ENCODE results near the gene ARHGAP26. TPM values are rescaled to one million over a fixed set of nuclear protein-coding genes. Genes with fewer than 3 reads are reported as not detected.
"Not testable (repeated sequence)": the region's sequence is repeated elsewhere in the genome, so short reads cannot be mapped to it uniquely, and the experiment has no call there.

ARHGAP26 gene
- total and polyA plus RNA-seq, 9 donors, result 1.9 to 47.1 (median 12.0) TPM

DNA sequence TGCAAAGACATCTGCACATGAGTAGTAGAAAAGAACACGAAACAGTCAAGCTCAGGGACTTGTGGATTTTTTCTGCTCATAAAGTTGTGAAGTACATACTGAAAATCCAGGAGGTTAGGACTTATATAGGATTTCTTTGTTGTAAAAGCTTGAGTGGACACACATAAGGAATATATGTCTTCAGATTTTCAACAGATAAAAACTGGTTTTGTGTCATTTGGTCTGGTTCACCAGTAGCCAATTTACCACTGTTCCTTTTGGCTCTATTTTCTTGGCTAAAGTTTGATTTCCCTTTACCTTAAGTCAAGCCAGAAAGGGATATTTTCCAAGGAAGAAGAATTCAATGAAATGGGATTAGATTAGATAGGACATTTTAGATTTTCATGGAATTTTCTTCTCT is 429.0 kb downstream of the ARHGAP26 start:
- DNase-seq, result no peak

GRCh38 chr5:143199843-143200242 is 429.7 kb downstream of the ARHGAP26 start:
- Histone ChIP-seq H3K27me3 (no peaks in the 10 kb centered on the region), H3K4me3 (no peak overlapping the region), H3K4me1 (ENCODE audit: insufficient read depth) (no peaks in the 10 kb centered on the region), H3K36me3 (no peaks in the 10 kb centered on the region), H3K27ac (no peak overlapping the region), H3K9me3 (no peaks in the 10 kb centered on the region)
- WGBS, 3 donors, result 76 to 80% (median 77%) methylated on average over 2 of the region's 2 CpGs
- TF ChIP-seq, protein P1, sequence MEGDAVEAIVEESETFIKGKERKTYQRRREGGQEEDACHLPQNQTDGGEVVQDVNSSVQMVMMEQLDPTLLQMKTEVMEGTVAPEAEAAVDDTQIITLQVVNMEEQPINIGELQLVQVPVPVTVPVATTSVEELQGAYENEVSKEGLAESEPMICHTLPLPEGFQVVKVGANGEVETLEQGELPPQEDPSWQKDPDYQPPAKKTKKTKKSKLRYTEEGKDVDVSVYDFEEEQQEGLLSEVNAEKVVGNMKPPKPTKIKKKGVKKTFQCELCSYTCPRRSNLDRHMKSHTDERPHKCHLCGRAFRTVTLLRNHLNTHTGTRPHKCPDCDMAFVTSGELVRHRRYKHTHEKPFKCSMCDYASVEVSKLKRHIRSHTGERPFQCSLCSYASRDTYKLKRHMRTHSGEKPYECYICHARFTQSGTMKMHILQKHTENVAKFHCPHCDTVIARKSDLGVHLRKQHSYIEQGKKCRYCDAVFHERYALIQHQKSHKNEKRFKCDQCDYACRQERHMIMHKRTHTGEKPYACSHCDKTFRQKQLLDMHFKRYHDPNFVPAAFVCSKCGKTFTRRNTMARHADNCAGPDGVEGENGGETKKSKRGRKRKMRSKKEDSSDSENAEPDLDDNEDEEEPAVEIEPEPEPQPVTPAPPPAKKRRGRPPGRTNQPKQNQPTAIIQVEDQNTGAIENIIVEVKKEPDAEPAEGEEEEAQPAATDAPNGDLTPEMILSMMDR (IDR thresholded peaks at IDR 0.05), result no peak
- TF ChIP-seq POLR2A (IDR thresholded peaks at IDR 0.05) (no peak), EP300 (IDR thresholded peaks at IDR 0.05) (no peak)
- DNase-seq, result no peak
- intact Hi-C loops (cut with DNase I), result no loop called here

More for the DNA sequence above, 429.0 kb downstream of the ARHGAP26 start:
- TF ChIP-seq POLR2A (IDR thresholded peaks at IDR 0.05), result no peak
- no peaks in the 10 kb centered on the region for H3K27me3 ChIP-seq
- no peaks in the 10 kb centered on the region for H3K4me1 ChIP-seq (ENCODE audit: insufficient read depth)
- no peak overlapping the region for H3K27ac ChIP-seq
- no peaks in the 10 kb centered on the region for H3K36me3 ChIP-seq
- no peak overlapping the region for H3K4me3 ChIP-seq
- H3K9me3 ChIP-seq, result no peaks in the 10 kb centered on the region
- intact Hi-C loops (cut with DNase I), result no loop called here
- WGBS, 3 donors, result 93 to 96% (median 96%) methylated on average over 1 of the region's 1 CpG

GRCh38 chr5:143200781-143201398 is 430.7 kb downstream of the ARHGAP26 start:
- 27 to 65% (median 52%) methylated on average over 1 of the region's 1 CpG for WGBS, 3 donors
- no peaks in the 10 kb centered on the region for H3K36me3 ChIP-seq
- H3K9me3 ChIP-seq, result no peaks in the 10 kb centered on the region
- H3K27ac ChIP-seq, result no peak overlapping the region
- no peak for DNase-seq
- intact Hi-C loops (cut with DNase I), result no loop called here
- H3K4me1 ChIP-seq (ENCODE audit: insufficient read depth), result no peaks in the 10 kb centered on the region
- no peaks in the 10 kb centered on the region for H3K27me3 ChIP-seq
- H3K4me3 ChIP-seq, result no peak overlapping the region
- TF ChIP-seq POLR2A (IDR thresholded peaks at IDR 0.05) (no peak), EP300 (IDR thresholded peaks at IDR 0.05) (no peak)
- TF ChIP-seq, protein P1 (IDR thresholded peaks at IDR 0.05), result no peak

- H3K27me3 ChIP-seq, result no peaks in the 10 kb centered on the region
- H3K36me3 ChIP-seq, result no peaks in the 10 kb centered on the region
- no peak for DNase-seq
- H3K9me3 ChIP-seq, result no peaks in the 10 kb centered on the region
- TF ChIP-seq EP300 (IDR thresholded peaks at IDR 0.05), result no peak
- TF ChIP-seq, protein P1 (IDR thresholded peaks at IDR 0.05), result no peak
- TF ChIP-seq POLR2A (IDR thresholded peaks at IDR 0.05), result no peak
- H3K4me3 ChIP-seq, result no peak overlapping the region
- intact Hi-C loops (cut with DNase I), result no loop called here
- no peak overlapping the region for H3K27ac ChIP-seq
- no peaks in the 10 kb centered on the region for H3K4me1 ChIP-seq (ENCODE audit: insufficient read depth)
- WGBS, 3 donors, result 94 to 98% (median 95%) methylated on average over 3 of the region's 3 CpGs
Observed at GRCh38 chr5:143201589-143201988, 431.4 kb downstream of the ARHGAP26 start.

DNA sequence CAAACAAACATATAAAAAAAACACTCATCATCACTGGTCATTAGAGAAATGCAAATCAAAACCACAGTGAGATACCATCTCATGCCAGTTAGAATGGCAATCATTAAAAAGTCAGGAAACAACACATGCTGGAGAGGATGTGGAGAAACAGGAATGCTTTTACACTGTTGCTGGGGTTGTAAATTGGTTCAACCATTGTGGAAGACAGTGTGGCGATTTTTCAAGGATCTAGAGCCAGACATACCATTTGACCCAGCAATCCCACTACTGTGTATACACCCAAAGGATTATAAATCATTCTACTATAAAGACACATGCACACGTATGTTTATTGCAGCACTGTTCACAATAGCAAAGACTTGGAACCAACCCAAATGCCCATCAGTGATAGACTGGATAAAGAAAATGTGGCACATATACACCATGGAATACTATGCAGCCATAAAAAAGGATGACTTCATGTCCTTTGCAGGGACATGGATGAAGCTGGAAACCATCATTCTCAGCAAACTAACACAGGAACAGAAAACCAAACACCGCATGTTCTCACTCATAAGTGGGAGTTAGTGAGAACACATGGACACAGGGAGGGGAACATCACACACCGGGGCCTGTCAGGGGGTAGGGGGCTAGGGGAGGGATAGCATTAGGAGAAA is 433.3 kb downstream of the ARHGAP26 start:
- H3K27me3 ChIP-seq; DNase-seq; H3K9me3 ChIP-seq; intact Hi-C loops (cut with DNase I); H3K4me3 ChIP-seq; H3K27ac ChIP-seq; H3K4me1 ChIP-seq (ENCODE audit: insufficient read depth); H3K36me3 ChIP-seq: not testable (repeated sequence)
- WGBS, 3 donors, result 94 to 99% (median 98%) methylated on average over 4 of the region's 4 CpGs
